ENCODE data around the gene LRRC47.

The LRRC47 gene

DNA sequence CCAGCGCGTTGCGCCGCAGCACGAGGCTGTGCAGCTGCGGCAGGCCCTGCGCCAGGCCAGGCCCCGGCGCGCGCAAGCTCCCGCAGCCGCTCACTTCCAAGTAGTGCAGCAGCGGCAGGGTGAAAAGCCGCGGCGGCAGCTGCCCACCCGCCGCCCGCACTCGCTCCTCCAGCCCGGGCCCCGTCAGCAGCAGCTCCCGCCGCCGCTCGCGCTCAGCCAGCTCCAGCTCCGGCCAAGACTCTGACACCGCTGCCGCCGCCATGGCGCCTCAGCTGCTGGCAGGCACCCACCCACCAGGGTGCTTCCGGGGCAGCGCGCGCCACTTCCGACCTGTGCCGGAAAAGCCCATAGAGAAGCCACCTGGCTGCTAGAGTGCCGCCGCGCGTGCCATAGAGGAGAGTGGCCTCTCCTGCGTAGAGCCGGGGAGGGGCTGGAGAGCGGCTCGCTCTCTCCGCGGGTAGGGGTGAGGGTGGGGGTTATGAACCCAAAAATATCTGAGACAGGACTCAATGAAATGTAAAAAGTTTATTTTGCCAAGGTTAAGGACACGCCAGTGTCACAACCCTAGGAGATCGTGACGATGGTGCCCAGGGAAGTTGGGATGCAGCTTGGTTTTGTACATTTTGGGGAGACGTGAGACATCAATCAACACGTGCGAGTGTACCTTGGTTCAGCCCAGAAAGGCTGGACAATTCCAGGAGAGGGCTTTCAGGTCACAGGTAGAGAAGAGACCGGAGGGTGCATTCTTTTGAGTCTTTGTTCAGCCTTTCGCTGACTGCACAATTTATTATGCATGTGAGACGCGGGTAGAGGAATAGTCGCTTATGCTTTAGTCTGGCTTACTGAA, at the start of gene LRRC47:
LRRC47 (minus strand) TSS at position 284 of the 847 bp plus-strand sequence; CDS start at position 262, 22 bp downstream.
- peak; percentile 88 to 92 for DNase-seq (ENCODE audit: low read depth in 2 of 2)

DNA sequence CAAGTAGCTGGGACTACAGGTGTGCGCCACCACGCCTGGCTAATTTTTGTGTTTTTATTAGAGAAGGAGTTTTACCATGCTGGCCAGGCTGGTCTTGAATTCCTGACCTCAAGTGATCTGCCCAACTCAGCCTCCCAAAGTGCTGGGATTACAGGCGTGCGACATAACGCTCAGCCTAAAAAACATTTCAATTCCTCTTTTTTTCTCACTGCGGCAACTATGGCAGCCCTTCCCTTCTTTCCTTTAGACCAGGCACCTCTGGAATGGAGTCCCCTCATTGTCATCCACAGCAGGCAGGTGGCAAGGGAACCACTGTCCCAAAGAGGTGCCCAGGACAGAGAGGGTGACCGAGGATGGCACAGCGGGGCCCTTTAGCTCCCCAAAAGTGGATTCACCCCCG, 46.6 kb upstream of the LRRC47 start:
- DNase-seq (ENCODE audit: low read depth in 2 of 2) = no peak

DNA sequence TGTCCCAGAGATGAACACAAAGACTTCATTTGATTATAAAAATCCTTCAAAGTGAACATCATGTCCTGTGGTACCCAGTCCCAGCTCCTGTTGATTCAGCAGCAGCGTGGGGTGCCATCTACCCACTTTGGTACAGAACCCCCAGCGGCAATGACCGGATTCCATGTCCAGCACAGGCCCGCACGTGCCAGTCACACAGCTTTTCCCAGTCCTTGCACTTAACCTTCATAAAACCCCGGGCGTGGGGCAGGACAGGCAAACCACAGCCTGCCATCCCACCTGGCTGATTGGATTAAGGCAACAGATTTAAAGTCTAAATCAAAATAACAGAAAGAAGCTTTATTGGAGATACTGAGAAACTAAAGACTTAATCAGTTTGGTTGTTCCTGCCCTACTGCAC, 45.2 kb upstream of the LRRC47 start:
- no peak for DNase-seq (ENCODE audit: low read depth in 2 of 2)

DNA sequence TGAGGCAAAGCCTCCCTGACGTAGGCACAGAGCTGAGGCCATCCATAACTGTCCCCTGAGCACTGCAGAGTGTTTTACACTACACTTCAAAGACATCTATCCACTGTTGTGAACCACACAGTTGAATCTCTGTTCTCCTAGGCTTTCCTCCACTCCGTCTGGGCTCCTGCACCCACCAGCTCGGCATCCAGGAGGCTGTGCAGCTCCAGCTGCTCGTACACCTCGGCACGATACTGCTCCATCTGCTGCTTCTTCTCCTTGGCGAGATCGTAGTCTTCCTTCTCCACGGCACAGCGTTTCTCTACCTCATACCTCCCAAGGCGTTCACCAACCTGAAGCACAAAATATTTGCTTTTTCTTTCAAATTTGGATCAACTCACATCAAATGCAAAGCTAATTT, 42.5 kb upstream of the LRRC47 start:
- no peak for DNase-seq (ENCODE audit: low read depth in 2 of 2)

DNA sequence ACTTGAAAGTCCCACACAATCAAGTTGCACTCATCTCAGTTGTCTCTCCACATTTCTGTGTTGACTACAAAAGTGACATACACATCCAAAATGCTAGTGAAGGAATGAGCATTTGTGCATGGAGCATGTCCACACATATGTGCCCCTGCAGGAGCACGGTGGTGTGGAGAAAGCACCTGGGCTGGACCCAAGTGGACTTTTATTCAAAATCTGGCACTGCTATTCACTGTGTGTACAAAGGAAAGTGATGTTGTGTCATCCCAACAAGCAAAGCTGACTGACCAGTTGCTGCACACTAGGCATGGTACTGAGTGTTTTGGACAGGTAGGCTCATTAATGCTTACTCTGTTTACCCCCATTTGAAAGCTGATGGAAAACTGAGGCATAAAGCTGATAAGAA, 41.4 kb upstream of the LRRC47 start:
- DNase-seq (ENCODE audit: low read depth in 2 of 2) = no peak

DNA sequence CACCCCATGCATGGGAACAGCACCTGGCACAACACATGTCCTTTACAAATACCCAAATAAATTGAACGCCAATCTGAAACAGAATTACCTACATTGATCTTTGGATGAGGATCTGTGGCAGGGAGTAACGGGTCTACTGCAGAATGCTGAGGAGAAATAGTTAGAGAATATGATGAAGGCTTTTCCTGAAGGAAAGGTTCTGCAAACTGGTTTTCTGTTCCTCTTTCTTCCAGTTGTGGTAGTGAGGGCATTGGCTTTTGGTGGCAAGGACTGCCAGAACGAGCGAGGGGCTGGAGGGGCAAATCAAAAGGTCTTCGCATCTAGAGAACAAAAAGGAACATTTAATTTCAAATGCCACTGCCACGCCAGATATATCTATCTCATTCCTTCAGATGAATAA, 40.9 kb upstream of the LRRC47 start:
- no peak for DNase-seq (ENCODE audit: low read depth in 2 of 2)

DNA sequence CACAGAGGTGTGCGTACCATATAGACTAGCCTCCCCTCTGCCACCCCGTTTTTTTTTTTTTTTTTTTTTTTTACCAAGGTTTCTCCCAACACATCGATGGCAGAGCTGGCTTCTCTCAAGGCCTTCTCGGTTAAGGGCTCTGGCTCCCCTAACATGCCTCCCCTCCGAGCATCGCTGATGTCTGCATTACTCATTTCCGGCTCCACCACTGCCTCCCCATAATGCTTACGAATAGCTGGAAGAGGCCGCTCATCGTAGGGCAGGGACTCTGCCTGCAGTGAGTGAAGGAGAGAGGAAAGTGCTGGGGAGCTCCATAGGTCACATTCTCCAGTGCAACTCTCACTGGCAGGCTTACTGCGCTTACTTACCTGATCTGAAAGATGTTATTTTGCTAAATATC, 40.1 kb upstream of the LRRC47 start:
- DNase-seq (ENCODE audit: low read depth in 2 of 2) = no peak

DNA sequence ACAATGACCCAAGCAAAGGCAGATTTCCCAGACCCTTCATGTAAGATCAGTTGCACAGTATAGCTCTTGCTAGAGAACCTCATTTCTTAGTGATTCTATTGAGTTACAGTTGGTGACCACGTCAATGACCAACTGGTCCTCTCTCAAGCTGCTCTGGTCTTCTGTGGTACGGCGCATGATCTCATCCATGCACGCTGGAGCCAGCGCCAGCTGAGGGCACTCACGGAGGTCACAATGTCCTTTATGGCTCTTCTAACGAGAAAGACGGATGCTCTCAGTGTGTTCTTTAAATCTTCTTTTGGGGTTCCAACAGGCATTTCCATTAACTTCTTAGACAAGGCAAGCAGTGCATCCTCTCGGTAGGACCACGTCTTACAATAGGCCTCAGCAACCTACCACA, 38.4 kb upstream of the LRRC47 start:
- no peak for DNase-seq (ENCODE audit: low read depth in 2 of 2)

DNA sequence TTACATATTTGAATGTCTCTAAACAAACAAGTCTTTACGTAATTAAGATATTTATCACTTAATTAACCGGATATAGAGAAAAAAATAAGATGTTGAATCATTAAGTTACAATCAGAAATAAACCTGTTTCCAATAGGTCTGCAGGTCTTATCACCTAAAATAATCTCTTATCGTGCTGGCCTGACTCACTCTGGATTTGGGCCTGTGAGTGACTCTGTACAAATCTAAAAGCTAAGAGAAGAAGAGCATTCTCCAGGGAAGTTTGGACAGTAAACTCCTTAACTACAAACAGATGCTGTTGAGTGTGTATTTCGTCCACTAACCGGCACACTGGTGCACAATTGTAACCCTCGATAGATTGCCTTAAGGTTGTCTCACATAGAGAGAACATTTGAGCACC, 35.4 kb upstream of the LRRC47 start:
- DNase-seq (ENCODE audit: low read depth in 2 of 2) = no peak

DNA sequence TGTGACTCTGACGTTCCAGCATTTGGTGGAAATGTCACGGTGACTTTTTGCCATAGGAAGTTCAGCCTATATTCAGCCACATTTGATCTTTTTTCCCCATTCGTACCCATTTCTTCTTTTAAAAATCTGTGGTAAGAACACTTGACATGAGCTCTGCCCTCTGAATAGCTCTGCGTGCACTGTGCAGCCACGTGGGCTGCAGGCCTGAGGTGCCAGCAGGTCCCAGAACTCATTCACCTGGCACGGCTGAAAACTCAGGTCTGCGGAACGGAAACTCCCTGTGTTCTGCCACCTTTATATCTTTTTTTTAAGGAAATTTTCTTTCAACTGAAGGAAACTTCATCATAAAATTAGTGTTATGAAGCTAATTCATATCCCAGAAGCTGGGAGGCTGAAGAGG, 32.1 kb upstream of the LRRC47 start:
- no peak for DNase-seq (ENCODE audit: low read depth in 2 of 2)

DNA sequence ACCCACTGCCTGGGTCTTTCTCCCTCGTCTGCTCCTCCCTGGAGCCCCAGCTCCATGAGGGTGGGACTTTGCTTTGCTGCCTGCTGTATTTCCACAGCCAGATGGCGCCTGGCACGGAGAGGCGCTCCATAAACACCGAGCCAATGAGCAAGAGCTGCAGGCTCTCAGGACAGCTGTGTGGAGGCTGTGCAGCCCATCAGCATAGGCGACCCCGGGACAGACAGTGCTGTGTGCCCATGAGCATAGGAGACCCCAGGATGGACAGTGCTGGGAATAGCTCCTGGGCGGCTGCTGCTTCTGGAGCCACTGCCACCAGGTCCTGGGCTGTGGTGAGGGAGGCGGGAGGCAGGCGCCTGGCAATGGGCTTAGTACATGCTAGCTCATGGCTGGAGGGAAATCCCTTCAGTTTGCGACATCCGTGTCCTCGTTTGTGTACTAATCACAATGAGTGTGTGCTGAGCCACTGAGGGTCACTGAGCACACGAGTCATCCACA, 31.6 kb upstream of the LRRC47 start:
- DNase-seq (ENCODE audit: low read depth in 2 of 2) = no peak

DNA sequence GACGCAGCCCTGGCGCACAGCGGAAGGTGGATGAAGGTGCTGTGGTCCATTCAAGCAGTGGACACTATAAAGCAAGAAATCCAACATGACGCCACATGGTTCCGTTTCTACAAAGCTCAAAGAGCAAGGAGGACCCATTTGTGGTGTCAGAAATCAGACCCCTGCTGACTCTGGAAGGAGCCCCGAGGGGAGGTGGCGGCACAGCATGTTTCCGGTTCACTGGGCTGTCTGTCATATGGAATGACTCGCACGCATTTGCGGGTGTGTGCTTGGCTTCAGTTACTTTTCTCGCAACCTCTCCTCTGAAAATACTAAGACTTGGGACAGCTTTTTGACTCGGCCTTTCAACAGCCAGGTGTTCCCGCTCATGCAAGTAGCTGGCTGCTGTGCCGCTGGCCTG, 29.1 kb upstream of the LRRC47 start:
- DNase-seq (ENCODE audit: low read depth in 2 of 2) = no peak

DNA sequence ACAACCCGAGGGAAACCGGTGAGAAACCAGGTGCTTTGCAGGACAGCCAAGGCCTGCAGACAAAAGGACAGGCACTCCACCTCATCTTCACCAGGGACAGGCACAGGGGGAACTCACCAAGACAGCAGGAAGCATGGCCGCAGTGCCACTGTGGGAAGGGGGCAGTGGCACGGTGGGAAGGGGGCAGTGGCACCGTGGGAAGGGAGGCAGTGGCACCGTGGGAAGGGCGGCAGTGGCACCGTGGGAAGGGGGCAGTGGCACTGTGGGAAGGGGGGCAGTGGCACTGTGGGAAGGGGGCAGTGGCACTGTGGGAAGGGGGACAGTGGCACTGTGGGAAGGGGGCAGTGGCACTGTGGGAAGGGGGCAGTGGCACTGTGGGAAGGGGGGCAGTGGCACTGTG, 28.4 kb upstream of the LRRC47 start:
- no peak for DNase-seq (ENCODE audit: low read depth in 2 of 2)

DNA sequence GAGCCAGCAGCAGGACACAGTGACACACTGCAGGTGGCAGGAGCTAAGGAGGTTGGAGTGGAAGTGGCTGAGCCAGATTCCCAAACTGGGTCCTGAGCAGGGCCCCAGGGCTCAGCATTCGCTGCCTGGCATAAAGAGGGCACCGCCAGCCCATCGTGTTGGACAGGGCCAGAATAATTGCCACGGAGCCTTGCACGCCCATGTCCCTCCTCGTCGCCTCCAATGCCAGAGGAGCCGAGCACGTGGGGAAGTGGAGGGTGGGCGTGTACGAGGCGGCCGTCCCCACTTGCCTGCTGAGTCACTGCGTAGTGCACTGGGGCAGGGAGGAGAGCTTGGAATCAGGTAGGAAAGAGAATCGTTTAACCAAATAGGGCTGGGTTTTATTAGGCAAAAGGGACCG, 26.1 kb upstream of the LRRC47 start:
- DNase-seq (ENCODE audit: low read depth in 2 of 2) = no peak

DNA sequence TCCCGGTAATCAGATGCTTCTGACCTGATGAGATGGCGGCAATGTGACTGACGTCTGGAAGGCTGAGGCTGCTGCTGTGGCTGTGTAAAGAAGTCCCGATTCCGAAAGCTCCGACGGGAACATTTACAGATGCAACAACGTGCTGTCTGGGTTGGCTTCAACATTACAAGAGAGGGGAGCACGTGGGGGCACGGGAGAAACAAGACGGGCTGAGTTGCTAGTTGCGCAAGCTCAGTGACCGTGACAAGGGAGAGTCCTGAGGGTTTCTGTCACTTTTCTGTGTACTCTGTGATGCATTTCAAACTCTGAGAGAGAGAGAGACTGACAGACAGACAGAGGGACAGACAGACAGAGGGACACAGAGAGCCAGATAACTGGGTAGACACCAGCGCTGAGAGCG, 25.6 kb upstream of the LRRC47 start:
- no peak for DNase-seq (ENCODE audit: low read depth in 2 of 2)

DNA sequence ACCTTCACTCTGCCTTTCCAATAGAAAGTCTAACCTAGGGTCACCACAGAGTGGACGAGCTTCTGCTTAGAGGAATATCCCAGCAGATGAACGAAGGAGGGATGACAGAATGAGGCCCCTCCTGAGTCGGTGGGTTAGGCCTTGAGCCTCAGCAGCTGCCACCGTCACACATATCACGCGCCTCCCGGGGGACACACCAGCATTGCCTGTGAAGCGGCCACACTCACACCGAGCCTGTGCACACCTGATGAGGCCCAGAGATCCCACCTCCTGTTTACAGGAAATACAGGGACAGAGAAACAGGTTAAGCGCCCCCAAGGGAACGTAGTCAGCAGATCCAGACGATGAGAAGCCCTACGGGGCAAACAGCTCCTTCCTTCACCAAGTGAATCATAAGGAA, 25.1 kb upstream of the LRRC47 start:
- no peak for DNase-seq (ENCODE audit: low read depth in 2 of 2)

DNA sequence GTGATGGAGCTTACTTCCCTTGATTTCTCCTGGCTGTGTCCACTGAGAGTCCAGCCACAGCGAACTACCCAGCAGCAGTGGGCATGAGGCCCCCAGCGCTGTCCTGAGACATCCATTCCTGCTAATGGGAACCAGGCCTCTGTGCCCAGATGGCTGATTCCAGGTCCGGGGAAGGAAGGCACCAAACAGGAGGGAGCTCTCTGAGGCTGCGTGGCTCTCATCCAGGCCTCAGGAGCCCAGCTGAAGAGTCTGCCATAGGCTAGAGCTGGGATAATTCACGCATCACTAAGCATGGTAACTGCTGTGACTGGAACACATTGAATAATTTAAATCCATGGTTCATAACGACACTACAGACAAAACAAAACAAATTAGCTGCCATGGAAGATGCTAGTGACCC, 24.7 kb upstream of the LRRC47 start:
- DNase-seq (ENCODE audit: low read depth in 2 of 2) = no peak

DNA sequence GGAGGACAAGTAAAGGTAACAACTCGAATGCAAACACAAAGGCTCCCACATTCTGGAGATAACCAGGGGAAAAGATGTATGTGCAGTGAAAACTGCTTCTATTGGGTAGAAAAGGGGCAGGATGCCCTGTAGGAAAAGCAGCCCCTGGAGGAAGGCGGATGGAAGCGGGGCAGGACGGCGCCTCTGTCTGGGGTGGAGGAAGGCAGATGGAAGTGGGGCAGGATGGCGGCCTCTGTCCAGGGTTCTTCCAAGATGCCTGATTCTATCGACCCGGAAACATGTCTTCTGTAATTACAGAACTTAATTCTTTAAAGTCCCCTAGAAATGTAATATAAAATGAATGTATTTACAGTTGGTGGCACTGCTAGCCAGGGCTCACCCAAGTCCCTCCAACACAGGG, 24.0 kb upstream of the LRRC47 start:
- DNase-seq (ENCODE audit: low read depth in 2 of 2) = no peak

DNA sequence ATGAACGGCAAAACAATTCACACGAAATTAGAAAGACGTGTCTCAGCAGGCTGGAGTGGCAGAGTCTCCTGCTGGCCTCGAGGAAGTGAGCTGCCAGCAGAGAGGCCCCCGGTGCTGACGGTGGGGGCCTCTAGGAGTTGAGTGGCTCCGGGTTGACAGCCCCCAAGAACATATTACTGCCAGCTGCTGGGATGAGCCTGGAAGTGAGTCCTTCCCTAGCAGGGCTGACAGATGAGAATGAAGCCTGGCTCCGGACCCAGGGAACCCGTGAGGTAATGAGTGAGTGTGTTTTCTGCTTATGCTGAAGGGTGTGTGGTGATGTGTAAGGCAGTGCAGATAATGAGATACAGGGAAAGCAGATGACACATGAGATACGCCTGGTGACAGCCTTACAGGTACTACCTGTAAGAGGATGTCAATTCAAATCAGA, 23.5 kb upstream of the LRRC47 start:
- no peak for DNase-seq (ENCODE audit: low read depth in 2 of 2)

DNA sequence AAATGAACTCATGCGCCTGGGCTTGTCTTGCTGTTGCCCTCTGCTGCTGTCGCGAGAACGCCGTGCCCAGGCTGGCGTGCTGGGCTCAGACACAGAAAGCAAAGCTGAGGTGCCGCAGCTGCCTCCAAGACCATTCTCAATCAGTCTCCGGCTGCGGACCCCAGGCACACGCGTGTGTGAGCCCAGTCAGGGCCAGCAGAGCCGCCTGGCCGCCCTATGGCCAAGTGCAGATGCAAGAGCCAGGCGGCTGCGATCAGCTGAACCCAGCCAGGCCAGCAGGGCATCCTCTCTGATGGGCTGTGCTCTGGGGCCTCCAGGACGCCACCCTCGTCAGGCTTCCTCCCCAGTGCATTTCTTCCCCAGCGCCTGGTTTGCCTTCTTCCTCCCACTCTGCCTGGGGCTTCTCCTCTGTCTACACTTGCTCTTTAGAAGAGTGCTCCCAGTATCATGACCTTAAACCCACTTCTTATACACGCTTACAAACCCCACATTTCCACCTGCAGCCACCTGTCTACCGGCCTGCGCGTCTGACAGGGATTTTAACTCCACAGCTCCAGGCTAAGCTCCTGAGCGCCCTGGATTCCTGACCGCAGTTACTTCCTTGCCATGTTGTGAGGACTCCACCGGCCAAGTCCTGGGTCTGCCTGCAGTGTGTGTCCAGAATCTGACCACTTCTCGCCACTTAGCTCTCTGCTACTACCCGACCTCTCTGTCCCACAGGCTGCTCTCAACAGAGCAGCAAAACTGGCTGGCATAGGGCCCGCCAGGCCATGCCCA, 21.7 kb upstream of the LRRC47 start:
- no peak for DNase-seq (ENCODE audit: low read depth in 2 of 2)

DNA sequence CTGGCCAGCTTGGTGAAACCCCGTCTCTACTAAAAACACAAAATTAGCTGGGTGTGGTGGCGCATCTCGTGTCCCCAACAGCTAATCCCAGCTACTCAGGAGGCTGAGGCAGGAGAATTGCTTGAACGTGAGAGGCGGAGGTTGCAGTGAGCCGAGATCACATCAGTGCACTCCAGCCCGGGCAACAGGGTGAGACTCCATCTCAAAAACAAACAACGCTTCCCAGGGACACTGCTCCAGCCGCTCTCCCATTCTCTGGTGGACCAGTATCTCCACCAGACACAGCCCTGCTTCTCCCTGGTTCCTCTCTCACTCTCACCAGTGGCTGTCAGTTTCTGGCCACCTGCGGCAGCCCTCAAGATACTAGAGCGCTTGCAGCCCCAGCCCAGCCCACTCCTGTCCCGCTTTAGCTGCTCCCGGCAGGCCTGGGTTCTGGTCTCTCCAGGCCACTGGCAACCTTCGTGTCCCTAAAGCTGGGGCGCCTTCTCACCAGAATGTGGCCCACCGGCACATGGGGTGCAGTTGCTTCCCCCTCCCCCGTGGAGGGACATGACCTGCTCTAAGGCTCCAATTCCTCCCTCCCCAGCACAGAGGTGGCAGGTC, 20.9 kb upstream of the LRRC47 start:
- no peak for DNase-seq (ENCODE audit: low read depth in 2 of 2)

DNA sequence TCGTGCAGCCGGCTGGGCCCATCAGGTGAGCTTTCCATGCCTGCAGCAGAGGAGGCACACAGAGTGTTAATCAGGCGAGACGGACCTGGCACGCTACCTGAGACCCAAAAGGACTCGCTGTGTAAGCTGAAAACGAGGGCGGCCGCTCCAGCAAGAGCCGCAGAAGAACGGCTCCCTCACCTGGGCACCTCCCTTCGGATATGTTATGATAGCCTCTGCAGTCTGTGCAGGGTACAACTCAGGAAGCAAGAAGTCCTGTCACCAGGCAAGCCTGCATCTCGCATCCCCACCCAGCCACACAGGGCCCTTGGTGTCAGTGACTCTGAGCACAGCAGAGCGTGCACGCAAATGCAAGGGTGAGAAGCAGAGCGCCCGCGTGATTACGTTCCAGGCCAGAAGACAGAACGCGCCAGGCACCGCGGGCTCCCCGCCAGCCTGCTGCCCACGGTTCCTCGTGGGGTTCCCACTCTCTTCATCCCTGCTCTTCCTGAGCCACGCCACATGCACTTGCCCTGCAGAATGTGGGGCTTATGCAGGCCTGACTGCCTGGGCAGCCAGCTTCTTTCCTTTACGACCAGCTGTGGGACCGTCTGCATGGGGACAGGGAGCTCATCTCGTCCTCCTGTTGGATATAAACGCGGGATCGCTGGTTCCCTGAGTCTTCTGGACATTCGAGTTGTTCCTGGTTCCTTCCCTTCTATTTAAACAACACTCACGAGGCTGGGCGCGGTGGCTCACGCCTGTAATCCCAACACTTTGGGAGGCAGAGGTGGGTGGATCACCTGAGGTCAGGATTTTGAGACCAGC, 20.2 kb upstream of the LRRC47 start:
- DNase-seq (ENCODE audit: low read depth in 2 of 2) = no peak

Measured in stimulated activated CD4-positive, alpha-beta T cell treated with anti-CD3 and anti-CD28 coated beads, Interleukin-12 subunit alpha, Interleukin-12 subunit beta, amount 100 ng/mL, for 24 hours (primary cell).